Left colon (tissue), 2 donors: Measurements from ENCODE around the gene TRIO. TPM values are rescaled to one million over a fixed set of nuclear protein-coding genes. Genes with fewer than 3 reads are reported as not detected.

Experiments
- ATAC-seq: fragments of 200-7000 bp; cut with Tn5 transposase; one replicate; pipeline ENCODE4 v1.9.1; 2020; ENCODE audit warnings: mild to moderate bottlenecking, moderate library complexity
- DNase-seq, 2 donors: peaks; one replicate each; pipeline ENCODE4 v3.0.0-alpha.2; 2020
- intact Hi-C, 2 donors: fragments of 100-400 bp; cut with DNase I in 1 of 2; cut with micrococcal nuclease in 1 of 2; formaldehyde crosslinking; loops; one replicate each; pipeline versions ENCODE4 v1.11.2 to v1.14.0; 2022; cut with DNase I, micrococcal nuclease
- total RNA-seq, 2 donors: library from RNA; stranded (reverse); fragmentation: NEBNext Ultra II Directional; extraction: Animal tissue kit (Norgen Biotek cat#: 25700); gene quantifications; one replicate each; pipeline ENCODE4 v1.2.1, GENCODE V29; 2021
- donor health status: DM: no; HTN: no; CAD: no.
- donor health status: DM: yes; HTN: yes; CAD: no.

The TRIO gene
- total RNA-seq, 2 donors from 2014 or later = 140 to 181 TPM

GRCh38 chr5:14261856-14262611, 118.9 kb downstream of the TRIO start:
- DNase-seq (no peak), ATAC-seq (no peak)
- intact Hi-C loops = loop anchor here in 1 of 2 donors (10.0 kb wide), 1 partner anchor 117 kb away; the partner anchor contains the start of gene TRIO

DNA sequence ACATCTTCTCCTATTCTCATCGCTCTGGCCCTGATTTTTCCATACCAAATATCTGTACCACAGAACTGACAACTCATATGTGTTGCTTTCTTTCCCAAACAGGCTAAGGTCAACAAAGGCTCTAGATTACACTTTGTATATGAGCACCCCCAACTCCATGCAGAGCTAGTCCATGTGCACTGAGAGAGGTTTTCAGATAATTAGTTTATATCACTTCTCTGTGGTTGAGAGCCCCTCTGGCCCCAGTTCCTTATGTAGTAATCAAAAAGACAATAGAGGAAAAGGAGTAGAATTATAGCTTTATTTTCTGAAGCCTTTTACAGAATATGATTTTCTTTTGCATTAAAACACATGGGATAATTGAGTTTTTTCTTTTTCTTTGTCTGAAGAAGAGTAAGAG, 120.0 kb downstream of the TRIO start:
- DNase-seq = no peak
- intact Hi-C loops = loop anchor here in 1 of 2 donors (10.0 kb wide), 1 partner anchor 118 kb away; the partner anchor contains the start of gene TRIO
- no peak for ATAC-seq

DNA sequence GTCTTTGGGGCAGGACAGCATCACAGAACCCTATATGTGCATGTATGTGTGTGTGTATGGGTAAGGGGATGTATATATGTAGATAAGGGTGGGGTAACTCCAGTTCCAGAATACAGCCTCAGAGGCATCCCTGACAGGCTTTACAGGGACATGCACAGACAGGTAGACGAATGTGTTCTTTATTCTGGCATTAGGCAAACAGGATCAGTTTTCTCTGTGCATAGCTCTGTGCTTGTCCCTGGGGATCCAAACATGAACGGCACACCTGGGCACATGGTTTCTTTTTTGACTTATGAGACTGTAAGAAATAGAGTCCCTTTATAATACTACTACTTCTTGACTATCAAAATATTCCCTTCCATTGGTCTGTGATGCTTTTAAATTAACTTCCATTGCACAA, 120.6 kb downstream of the TRIO start:
- intact Hi-C loops = loop anchor here in 1 of 2 donors (10.0 kb wide), 1 partner anchor 119 kb away; the partner anchor contains the start of gene TRIO
- DNase-seq (no peak), ATAC-seq (no peak)

DNA sequence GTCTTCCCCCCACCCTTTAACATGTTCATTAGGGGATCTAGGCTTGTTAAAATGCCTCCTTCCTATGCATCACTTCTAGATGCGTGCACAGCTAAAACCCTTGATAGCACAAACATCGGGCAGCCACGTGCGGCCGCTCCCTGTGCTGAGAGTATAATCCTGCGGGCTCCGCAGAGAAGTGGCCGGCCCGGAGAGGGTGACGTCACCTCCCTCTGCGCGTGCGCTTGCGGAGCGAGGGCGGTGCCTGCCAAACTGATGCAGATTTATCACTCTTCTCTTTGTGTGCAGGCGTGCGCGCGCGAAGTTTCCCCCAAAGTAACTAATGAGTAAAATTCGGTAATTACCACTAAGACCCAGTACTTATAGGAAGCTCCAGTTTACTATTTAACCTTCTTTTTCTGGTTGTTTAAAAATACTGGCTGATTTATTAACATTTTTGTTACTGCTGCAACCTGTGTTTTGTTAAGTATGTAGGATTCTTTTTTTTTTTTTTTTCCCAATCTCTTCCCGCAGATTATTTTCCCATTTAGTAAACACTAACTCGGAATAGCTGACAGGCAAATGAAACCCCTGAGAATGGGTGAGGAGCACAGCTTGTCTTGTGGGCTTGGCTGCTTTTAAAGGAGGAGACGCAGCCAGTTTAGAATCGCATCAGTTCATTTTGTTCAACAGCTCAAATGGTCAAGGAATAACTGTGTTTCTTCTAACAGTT, 121.6 kb downstream of the TRIO start:
- intact Hi-C loops = loop anchor here in 1 of 2 donors (10.0 kb wide), 1 partner anchor 120 kb away; the partner anchor contains the start of gene TRIO
- peak; percentile 99 for ATAC-seq
- peak; percentile 93 to 95 for DNase-seq

- intact Hi-C loops = loop anchor here in 1 of 2 donors (10.0 kb wide), 1 partner anchor 121 kb away; the partner anchor contains the start of gene TRIO
- ATAC-seq (no peak), DNase-seq (no peak)
Measured at GRCh38 chr5:14265570-14265969, 122.4 kb downstream of the TRIO start.

DNA sequence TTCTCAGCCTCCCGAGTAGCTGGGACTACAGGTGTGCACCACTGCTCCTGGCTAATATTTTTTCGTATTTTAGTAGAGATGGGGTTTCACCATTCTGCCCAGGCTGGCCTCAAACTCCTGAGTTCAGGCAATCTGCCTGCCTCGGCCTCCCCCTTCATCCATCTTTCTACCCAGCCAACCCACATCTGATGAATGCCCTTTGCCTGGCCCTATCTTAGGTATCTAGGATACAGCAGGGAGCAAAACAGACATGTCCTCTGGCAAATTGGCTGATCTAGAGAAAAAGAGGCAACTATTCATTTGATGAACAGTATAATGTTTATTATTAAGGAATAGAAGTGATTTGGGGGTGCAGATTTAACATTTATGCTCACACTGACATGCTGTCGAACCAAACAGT, 123.0 kb downstream of the TRIO start:
- ATAC-seq (no peak), DNase-seq (no peak)
- intact Hi-C loops = loop anchor here in 1 of 2 donors (10.0 kb wide), 1 partner anchor 121 kb away; the partner anchor contains the start of gene TRIO

DNA sequence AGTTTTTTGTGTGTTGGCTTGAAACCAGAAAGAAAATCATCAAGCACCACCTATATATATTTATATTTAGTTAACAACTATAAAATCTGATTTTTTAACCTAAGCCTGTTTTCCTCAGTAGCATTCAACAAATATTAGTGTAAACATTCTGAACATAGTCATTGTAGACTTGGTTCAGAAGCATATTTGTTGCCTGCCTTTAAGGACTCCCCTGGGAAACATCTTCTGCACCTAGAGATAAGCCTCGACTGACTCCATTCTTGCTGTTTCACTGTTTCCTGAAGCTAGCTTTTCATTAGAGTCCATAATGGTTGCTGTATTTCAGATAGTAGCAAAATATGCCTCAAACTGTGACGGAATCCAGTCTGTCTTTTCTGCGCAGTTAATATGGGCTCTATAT, 123.5 kb downstream of the TRIO start:
- DNase-seq (no peak), ATAC-seq (no peak)
- intact Hi-C loops = loop anchor here in 1 of 2 donors (10.0 kb wide), 1 partner anchor 122 kb away; the partner anchor contains the start of gene TRIO

GRCh38 chr5:14267166-14267838, 124.2 kb downstream of the TRIO start:
- no peak for DNase-seq
- intact Hi-C loops = loop anchor here in 1 of 2 donors (10.0 kb wide), 1 partner anchor 123 kb away; the partner anchor contains the start of gene TRIO

GRCh38 chr5:14267991-14268708, 125.0 kb downstream of the TRIO start:
- intact Hi-C loops = loop anchor here in 1 of 2 donors (10.0 kb wide), 1 partner anchor 123 kb away; the partner anchor contains the start of gene TRIO
- DNase-seq (no peak), ATAC-seq (no peak)

More at GRCh38 chr5:14267166-14267838, 124.2 kb downstream of the TRIO start:
- ATAC-seq = no peak

DNA sequence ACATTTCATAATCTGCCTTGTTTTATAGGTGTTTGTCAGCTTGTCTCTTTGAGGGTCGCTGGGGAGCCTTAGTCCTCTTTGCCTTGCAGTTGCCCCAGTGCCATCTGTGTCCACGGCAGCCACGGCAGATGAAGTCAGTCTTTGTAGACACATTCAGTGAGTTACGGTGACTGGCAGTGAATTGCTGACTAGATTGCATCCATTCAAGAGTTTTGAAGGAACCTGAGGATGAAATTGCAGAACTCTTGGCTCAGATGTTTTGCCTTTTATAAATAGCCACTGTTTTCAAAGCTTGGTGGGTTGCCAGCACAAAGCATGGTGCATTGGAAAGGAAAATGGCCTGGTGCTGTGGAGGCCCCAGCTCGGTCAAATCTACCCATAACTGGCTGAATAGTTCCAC, 125.6 kb downstream of the TRIO start:
- ATAC-seq (no peak), DNase-seq (no peak)
- intact Hi-C loops = loop anchor here in 1 of 2 donors (10.0 kb wide), 1 partner anchor 124 kb away; the partner anchor contains the start of gene TRIO

- peak; percentile 37 for ATAC-seq
- intact Hi-C loops = loop anchor here in 1 of 2 donors (10.0 kb wide), 1 partner anchor 125 kb away; the partner anchor contains the start of gene TRIO
- no peak for DNase-seq
Measured at GRCh38 chr5:14269395-14269794, 126.3 kb downstream of the TRIO start.

GRCh38 chr5:14270209-14270702, 127.1 kb downstream of the TRIO start:
- no peak for DNase-seq

DNA sequence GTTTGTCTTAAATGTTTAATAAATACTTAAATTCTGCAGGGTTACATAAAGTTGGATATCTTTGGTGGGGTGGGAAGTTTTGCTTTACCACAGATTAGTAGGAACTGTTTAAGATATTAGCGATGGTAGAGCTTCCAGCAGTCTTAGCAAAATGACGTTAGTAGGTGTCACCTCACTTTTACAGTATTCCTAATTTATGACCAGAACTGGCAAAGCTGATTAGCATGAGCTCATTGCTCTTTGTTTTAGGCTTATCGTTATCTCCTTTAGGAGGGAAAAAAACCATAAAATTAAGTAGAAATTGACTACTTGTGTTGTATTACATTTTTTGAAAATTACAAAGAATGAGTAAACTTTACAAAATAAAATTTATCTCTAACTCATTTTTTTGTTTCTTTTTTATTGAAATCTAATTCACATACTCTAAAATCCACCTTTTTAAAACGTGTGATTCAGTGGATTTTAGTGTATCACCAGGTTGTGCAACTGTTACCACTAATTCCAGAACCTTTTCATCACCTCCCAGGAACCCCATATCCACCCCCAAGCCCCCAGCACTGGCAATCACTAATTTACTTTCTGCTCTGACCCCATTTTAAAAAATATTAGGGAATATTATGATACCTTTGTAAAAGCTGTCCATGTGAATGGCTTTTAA, 129.5 kb downstream of the TRIO start:
- ATAC-seq (no peak), DNase-seq (no peak)
- intact Hi-C loops = loop anchor here in 1 of 2 donors (5.0 kb wide), 2 partner anchors 165 to 260 kb away; no protein-coding TSS in a partner anchor

More at GRCh38 chr5:14270209-14270702, 127.1 kb downstream of the TRIO start:
- intact Hi-C loops = loop anchor here in 1 of 2 donors (5.0 kb wide), 2 partner anchors 163 to 258 kb away; no protein-coding TSS in a partner anchor
- ATAC-seq = peak; percentile 79

DNA sequence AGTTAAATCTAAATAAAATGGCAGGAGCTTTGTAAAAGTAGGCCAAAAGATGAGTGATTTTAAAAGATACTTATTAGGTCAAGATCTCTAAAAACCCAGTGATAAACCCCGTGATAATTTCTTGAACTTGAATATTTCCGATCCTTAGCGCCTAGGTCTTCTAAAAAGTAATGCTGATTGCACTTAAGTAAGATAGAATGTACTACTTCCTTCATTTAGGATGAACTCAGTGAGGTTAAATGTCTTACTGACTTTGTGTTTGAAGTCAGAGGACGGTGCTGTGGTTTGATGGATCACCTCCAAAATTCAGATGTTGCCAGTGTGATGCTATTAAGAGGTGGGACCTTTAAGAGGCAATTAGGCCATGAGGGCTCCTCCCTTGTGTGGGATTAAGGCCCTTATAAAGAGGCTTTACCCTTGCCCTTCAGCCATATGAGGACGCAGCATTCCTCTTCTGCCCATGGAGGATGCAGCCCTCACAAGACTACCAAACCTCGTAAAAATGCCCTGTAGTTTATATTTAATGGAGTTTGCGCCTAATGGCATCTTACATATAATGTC, 130.1 kb downstream of the TRIO start:
- intact Hi-C loops = loop anchor here in 1 of 2 donors (5.0 kb wide), 2 partner anchors 166 to 261 kb away; no protein-coding TSS in a partner anchor
- ATAC-seq (no peak), DNase-seq (no peak)

DNA sequence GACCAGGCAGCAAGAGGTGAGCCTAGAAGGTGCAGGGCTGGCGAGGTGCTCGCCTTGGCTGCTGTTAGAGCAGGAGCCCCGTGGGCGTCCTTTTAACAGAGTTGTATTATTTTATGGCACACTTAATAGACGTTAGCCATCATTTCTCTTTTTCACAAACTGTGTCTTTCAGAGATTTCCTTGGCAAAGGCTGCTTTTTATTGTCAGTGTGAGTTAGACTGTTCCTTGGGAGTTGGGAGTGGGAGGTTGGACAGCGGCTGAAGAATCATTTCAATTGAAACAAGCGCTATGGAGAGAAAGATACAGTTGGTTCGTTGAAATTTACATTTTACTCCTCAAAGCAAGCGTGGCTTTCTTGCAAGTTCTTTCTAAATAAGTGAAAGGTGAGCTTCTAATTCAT, 133.2 kb downstream of the TRIO start:
- intact Hi-C loops = no loop called here
- DNase-seq (no peak), ATAC-seq (no peak)

- intact Hi-C loops = no loop called here
- DNase-seq (no peak), ATAC-seq (no peak)
Measured at GRCh38 chr5:14277385-14278320, 134.5 kb downstream of the TRIO start.
